A375 (cell line): ENCODE data around the gene OR52B4. TPM values are rescaled to one million over a fixed set of nuclear protein-coding genes. Genes with fewer than 3 reads are reported as not detected.

ENCODE experiments used
- total RNA-seq: library from RNA; depleted of rRNA; stranded (reverse); fragments of >200 nt; shearing (Covaris generic); gene quantifications from 2 replicates; pipeline ENCODE4 v1.2.3, GENCODE V29; 2014; rRNA removed

OR52B4 gene
- not detected in 2 replicates for total RNA-seq

DNA sequence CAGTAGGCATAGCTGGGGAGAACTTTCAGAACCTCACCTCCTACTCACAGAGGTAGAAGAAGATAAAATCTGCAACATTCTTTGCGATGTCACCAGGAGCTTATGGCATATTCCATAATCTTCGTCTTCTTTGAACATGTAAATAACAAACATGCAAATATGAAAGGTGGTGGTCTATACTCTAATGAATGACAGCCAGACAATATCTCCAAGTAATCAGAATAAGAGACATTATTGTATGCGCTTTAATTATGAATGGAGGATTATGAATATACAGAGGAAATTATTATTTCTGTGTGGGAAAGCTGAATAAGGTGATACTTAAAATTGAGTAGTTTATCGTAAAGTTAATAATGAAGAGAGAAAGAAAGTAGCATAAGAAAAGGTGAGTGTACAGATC is at the start of gene OR52B4:
Gene OR52B4 (minus strand): TSS at position 101 of the 400 bp plus-strand sequence. CDS start 91 bp downstream, at position 10.

DNA sequence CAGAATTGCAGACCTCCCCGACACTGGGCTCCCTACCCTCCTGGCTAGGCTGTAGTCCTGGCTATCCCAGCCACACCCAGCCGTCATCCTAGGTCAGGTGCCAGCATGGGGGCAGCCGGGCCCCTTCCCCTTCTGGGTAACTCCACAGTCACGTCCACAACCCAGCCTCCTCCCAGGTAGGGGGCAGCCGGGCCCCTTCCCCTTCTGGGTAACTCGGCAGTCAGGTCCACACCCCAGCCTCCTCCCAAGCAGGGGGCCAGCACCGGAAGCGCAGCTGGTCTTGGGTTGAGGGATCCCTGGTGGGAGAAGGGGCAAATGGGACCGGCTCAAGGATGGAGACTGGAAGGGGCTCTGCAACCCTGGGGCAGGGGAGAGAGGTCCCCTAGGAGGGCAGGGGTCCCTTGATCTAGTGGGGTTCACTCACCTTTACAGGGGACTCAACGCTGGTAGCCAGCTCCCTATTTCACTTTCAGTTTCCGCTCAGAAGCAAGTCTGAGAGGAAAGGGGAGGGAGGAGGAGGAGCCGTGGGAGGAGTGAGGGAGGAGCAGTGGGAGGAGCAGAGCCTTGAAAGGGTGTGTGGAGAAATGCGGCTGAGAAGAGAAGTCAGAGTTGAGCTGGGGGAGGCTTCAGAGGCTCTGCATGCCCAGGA is 25.1 kb upstream of the OR52B4 start, which contains the start of gene TRIM21:
Gene TRIM21 (minus strand): TSS at position 494 of the 649 bp plus-strand sequence. CDS start 3,293 bp downstream, outside the sequence.

Other genes with a start within 250 kb of the OR52B4 start
- 6.8 and 8.2 TPM in 2 replicates for gene TRIM21, start 25.3 kb upstream of the OR52B4 start, total RNA-seq
- not detected in 2 replicates for gene OR52K2, start 80.9 kb upstream of the OR52B4 start, total RNA-seq
- gene OR52K1, start 114.3 kb upstream of the OR52B4 start, total RNA-seq = not detected in 2 replicates
- gene OR52M1, start 176.8 kb upstream of the OR52B4 start, total RNA-seq = not detected in 2 replicates
- not detected in 2 replicates for gene OR52I2, start 213.4 kb upstream of the OR52B4 start, total RNA-seq
- not detected in 2 replicates for gene OR52I1, start 225.7 kb upstream of the OR52B4 start, total RNA-seq
- 5.7 and 8.7 TPM in 2 replicates for gene TRIM68, start 239.8 kb upstream of the OR52B4 start, total RNA-seq